ENCODE measurements around the gene DUS1L.
"Not testable (repeated sequence)": the region's sequence is repeated elsewhere in the genome, so short reads cannot be mapped to it uniquely, and the experiment has no call there.

Gene DUS1L

GRCh38 chr17:82038796-82039409, 26.7 kb downstream of the DUS1L start:
- not testable (repeated sequence) for DNase-seq

GRCh38 chr17:82037889-82038195, 27.8 kb downstream of the DUS1L start:
- DNase-seq = no peak

- DNase-seq = peak; percentile 98
These were observed 28.3 kb downstream of the DUS1L start, which contains the start of gene DCXR for GRCh38 chr17:82037092-82037888. TSS of gene DCXR (minus strand) at chr17:82037697. CDS start at chr17:82037682, 15 bp downstream.

- DNase-seq = no peak
These were observed 28.9 kb downstream of the DUS1L start for GRCh38 chr17:82036634-82037091.

- no peak for DNase-seq
These were observed 29.5 kb downstream of the DUS1L start for GRCh38 chr17:82035956-82036633.

DNA sequence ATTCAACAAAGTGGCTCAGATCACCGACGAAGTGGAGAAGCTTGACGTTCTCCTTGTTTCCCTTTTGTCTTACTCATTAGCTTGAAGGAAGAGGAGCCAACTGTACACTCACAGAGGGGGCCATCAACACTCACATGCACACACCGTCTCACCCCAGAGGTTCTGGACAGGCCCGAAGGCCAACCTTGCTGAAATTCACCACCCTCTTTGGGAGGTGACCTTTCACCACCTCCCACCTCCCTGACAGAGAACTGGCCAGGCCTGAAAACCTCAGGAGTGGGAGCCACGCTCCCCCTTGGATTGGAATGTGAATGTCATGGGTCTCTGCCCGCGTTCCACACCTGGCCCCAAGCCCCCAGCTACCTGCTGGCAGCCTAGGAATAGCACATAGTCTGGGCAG, 30.1 kb downstream of the DUS1L start:
- DNase-seq = no peak

DNA sequence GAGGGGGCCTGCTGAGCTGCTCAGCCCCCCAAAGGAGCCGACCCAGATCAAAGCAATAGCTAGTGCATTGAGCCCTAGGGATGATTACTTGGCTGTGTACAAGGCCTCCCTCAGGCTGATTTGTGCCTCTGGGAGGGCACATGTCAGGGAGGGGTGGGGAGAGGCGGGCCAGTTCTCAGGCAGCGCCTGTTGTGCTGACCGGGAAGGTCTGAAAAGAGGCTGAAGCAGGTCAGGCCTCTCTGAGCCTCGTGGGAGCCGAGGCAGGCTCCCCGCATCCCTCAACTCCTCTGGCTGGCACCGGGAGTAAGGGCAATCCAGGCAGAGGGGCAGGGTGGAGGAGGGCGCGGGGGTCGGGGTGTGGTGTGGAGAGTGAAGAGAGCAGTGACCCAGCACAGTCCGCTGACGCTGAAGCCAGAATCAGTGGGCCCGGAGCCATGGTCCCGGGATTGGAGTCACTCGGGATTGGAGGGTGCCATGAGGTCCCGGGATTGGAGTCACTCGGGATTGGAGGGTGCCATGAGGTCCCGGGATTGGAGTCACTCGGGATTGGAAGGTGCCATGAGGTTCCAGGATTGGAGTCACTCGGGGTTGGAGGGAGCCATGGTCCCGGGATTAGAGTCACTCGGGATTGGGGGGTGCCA, 31.1 kb downstream of the DUS1L start:
- no peak for DNase-seq

GRCh38 chr17:82033359-82034085, 32.1 kb downstream of the DUS1L start:
- no peak for DNase-seq

GRCh38 chr17:82031885-82032627, 33.5 kb downstream of the DUS1L start:
- no peak for DNase-seq

DNA sequence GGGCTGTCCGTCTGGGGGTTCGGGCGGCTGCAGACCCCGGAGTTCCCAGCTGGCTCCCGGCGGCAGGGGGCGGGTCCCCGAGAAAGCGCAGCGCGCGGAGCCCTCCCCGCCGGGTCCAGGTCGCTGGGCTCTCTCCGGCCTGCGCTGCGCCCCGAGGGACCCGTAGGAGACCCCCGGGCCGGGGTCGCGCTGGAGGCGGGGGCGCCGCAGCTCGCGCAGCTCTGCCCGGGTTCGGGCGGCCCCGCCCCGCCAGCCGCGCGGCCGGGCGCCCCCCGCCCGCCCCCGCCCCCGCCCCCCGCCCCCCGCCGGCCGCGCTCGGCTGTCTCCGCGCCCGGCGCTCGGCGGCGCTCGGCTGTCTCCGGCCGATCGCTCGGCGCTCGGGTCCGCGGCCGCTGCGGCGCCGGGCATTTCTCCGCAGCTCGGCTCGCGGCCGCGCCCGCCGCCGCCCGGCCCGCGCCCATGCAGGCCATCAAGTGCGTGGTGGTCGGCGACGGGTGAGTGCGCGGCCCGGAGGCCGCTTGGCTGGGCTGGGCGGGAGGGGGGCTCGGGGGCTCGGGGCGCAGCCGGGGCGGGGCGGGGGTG, 34.2 kb downstream of the DUS1L start, which contains the start of gene RAC3:
Gene RAC3, plus strand, starts transcription at position 376 of the 582 bp plus-strand sequence. Its CDS starts 84 bp downstream, at position 460.
- DNase-seq = no peak

- DNase-seq = peak; percentile 90
These were observed 34.9 kb downstream of the DUS1L start for GRCh38 chr17:82030470-82031302.

DNA sequence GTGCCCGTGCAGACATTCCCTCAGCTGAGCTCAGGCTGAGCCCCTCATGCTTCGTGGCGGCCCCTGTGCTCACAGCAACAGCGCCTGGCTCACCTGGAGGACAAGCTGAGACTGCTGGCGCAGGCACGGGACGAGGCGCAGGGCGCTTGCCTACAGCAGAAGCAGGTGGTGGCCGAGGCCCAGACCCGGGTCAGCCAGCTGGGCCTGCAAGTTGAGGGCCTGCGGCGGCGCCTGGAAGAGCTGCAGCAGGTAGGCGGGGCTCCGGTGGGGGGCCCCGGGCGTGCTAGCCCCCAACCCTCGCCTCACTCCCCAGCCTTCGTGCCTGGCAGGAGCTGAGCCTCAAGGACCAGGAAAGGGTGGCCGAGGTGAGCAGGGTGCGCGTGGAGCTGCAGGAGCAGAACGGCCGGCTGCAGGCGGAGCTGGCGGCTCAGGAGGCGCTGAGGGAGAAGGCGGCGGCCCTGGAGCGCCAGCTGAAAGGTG, 35.6 kb downstream of the DUS1L start:
- no peak for DNase-seq

- DNase-seq = no peak
These were observed 36.2 kb downstream of the DUS1L start for GRCh38 chr17:82029391-82029790.

DNA sequence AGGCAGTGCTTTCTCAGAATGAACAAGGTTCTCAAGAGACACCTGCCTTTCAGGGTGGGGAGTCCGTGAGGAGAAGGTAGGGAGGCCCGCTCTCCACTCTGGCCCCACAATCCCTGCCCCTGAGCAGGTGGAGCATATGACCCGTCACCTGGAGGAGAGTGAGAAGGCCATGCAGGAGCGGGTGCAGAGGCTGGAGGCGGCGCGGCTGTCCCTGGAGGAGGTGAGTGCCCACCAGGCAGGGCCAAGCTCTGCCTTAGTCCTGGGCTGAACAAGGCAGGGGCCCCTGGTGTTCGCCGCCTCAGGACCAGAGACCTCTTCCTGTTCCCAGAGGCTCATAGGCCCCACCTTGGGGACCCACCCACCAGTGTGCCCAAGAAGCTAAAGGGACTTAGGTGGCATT, 36.6 kb downstream of the DUS1L start:
- no peak for DNase-seq

DNA sequence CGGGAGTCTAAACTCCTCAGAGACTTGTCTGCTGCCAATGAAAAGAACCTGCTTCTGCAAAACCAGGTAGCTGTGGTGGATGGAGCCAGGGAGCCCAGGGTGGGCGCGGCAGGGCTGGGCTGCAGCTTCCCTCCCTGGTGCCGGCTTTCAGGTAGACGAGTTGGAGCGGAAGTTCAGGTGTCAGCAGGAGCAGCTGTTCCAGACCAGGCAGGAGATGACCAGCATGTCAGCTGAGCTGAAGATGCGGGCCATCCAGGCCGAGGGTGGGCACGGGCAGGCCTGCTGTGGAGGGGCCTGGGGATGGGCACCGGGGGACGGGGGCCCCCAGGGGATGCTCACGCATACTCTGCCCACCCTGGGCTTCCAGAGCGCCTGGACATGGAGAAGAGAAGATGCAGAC, 37.4 kb downstream of the DUS1L start:
- DNase-seq = no peak

GRCh38 chr17:82025401-82026107, 40.0 kb downstream of the DUS1L start:
- DNase-seq = no peak

- no peak for DNase-seq
These were observed 40.7 kb downstream of the DUS1L start for GRCh38 chr17:82024859-82025258.

DNA sequence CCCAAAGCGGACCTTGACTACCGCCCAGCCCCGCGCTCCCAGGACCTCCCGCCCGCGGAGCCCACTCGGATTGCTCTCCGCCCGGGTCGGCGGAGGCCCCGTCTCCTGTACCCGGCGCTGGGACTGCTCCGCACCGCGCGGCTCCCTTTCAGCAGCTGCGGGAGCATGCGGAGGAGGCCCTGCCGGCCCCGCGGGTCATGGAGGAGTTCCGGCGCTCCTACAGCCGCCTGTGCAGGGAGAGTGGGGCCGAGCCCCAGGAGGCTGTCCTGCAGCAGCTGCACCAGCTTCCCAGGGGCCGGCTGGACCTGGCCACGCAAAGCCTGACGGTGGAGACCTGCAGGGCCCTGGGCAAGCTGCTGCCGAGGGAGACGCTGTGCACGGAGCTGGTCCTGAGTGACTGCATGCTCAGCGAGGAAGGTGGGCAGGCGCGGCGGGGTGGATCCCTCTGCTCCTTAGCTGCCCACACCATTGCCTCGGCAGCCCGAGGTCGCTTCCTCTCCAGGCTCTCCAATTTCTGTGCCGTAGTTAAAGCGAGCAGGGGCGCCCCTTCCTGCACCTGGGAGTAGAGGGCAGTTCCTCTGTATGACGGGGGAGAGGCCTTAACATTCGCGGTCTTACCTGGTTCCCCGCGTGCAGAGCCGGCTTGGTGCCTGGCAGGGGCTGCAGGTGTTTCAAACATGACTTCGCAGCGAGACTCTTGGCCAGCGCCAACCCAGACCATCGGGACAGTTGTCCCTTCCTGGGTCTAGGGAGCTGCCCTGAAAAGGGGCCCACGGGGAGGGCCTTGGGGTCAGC, 42.0 kb downstream of the DUS1L start:
- no peak for DNase-seq

DNA sequence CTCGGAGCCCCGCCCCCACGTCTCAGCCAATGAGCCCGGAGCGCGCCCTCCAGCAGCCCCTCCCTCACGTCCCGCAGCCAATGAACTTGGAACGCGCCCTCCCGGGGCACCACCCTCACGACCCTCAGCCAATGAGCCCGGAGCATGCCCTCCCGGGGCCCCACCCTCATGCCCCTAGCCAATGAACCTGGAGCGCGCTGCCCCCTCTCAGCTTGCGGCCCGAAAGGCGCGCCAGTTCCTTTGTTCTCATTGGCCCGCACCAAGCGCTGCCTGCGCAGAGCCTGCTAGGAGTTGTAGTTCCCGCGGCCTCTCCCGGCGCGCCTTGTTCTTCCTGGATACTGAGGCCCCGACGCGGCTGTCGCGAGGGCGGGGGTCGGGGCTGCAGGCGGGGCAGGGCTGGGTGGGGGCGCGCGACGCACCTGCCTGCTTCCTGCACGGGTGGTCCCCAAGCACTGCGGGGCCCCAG, 42.6 kb downstream of the DUS1L start, which contains the start of gene LRRC45:
Gene LRRC45, plus strand, starts transcription at position 325 of the 466 bp plus-strand sequence. CDS start 339 bp downstream, outside the sequence.
- peak; percentile 100 for DNase-seq
